GM21737 (cell line): ENCODE data around the gene AGO3.

Experiments used
- ATAC-seq: cut with Tn5 transposase; IDR thresholded peaks from one replicate; pipeline ENCODE4 v1.9.1; 2021; ENCODE audit warnings: mild to moderate bottlenecking, moderate library complexity; ENCODE audit not compliant: unreplicated experiment

Gene AGO3

GRCh38 chr1:36094621-36095061 lies 163.7 kb downstream of the AGO3 start:
- ATAC-seq, result no peak

GRCh38 chr1:36095760-36096405 lies 165.0 kb downstream of the AGO3 start:
- no peak for ATAC-seq

GRCh38 chr1:36096500-36097432 lies 165.9 kb downstream of the AGO3 start:
- ATAC-seq, result no peak

- ATAC-seq, result no peak
Observed at GRCh38 chr1:36097693-36098585, 167.0 kb downstream of the AGO3 start.

GRCh38 chr1:36098650-36099365 lies 167.9 kb downstream of the AGO3 start:
- ATAC-seq, result no peak

GRCh38 chr1:36099681-36100341 lies 168.9 kb downstream of the AGO3 start:
- ATAC-seq, result no peak

- no peak for ATAC-seq
Observed at GRCh38 chr1:36100376-36100775, 169.5 kb downstream of the AGO3 start.

GRCh38 chr1:36101546-36101945 lies 170.6 kb downstream of the AGO3 start:
- ATAC-seq, result no peak

- ATAC-seq, result no peak
Observed at GRCh38 chr1:36106269-36106668, 175.4 kb downstream of the AGO3 start.

GRCh38 chr1:36107394-36107793 lies 176.5 kb downstream of the AGO3 start:
- ATAC-seq, result no peak

- ATAC-seq, result no peak
Observed at GRCh38 chr1:36108314-36108713, 177.4 kb downstream of the AGO3 start.

- ATAC-seq, result no peak
Observed at GRCh38 chr1:36109041-36109679, 178.3 kb downstream of the AGO3 start.

GRCh38 chr1:36111151-36111550 lies 180.2 kb downstream of the AGO3 start:
- no peak for ATAC-seq

GRCh38 chr1:36112823-36113222 lies 181.9 kb downstream of the AGO3 start:
- no peak for ATAC-seq

- no peak for ATAC-seq
Observed at GRCh38 chr1:36114371-36114770, 183.5 kb downstream of the AGO3 start.

GRCh38 chr1:36115200-36115669 lies 184.3 kb downstream of the AGO3 start:
- no peak for ATAC-seq

GRCh38 chr1:36115931-36116330 lies 185.0 kb downstream of the AGO3 start:
- ATAC-seq, result no peak

- no peak for ATAC-seq
Observed at GRCh38 chr1:36116901-36117300, 186.0 kb downstream of the AGO3 start.

GRCh38 chr1:36118447-36119204 lies 187.7 kb downstream of the AGO3 start:
- no peak for ATAC-seq
